GM23338 (cell line): Measurements from ENCODE around the gene COL26A1. TPM values are rescaled to one million over a fixed set of nuclear protein-coding genes. Genes with fewer than 3 reads are reported as not detected.

Experiments
- ATAC-seq: fragments of 200-7000 bp; cut with Tn5 transposase; 3 replicates; pipeline ENCODE4 v1.9.1; 2020
- DNase-seq: peaks from one replicate; pipeline ENCODE4 v3.0.0-alpha.2; 2015; ENCODE audit warnings: low spot score
- H2AFZ ChIP-seq: fragments of 200-600 bp; sonication (generic); 2 replicates; pipeline ENCODE4 v1.8.0; 2016; ENCODE audit warnings: antibody characterized with exemption, mild to moderate bottlenecking, moderate library complexity
- H3F3A ChIP-seq: fragments of 200-600 bp; sonication (generic); replicated peaks from 2 replicates; pipeline ENCODE4 v1.8.0; 2017; ENCODE audit warnings: antibody characterized with exemption, mixed run types, low read depth
- H3K27ac ChIP-seq: fragments of 200-600 bp; sonication (generic); 2 replicates; pipeline ENCODE4 v1.6.1; 2016; ENCODE audit warnings: low read depth
- H3K27me3 ChIP-seq: fragments of 200-600 bp; sonication (generic); 2 replicates; pipeline ENCODE4 v1.8.0; 2016; ENCODE audit warnings: mild to moderate bottlenecking, mixed run types, moderate library complexity; ENCODE audit not compliant: insufficient read depth
- H3K36me3 ChIP-seq: fragments of 200-600 bp; sonication (generic); 2 replicates; pipeline ENCODE4 v1.8.0; 2016; ENCODE audit warnings: mild to moderate bottlenecking; ENCODE audit not compliant: insufficient read depth
- H3K4me1 ChIP-seq: fragments of 200-600 bp; sonication (generic); 2 replicates; pipeline ENCODE4 v1.8.0; 2016; ENCODE audit warnings: mild to moderate bottlenecking, moderate library complexity; ENCODE audit not compliant: insufficient read depth
- H3K4me2 ChIP-seq: fragments of 200-600 bp; sonication (generic); 2 replicates; pipeline ENCODE4 v1.7.1; 2017; ENCODE audit warnings: mixed run types
- H3K4me3 ChIP-seq: fragments of 200-600 bp; sonication (generic); 2 replicates; pipeline ENCODE4 v1.6.1; 2016; ENCODE audit warnings: mixed run types
- H3K79me2 ChIP-seq: fragments of 200-600 bp; sonication (generic); replicated peaks from 2 replicates; pipeline ENCODE4 v1.8.0; 2017; ENCODE audit warnings: mild to moderate bottlenecking; ENCODE audit not compliant: insufficient read depth
- H3K9me2 ChIP-seq: fragments of 200-600 bp; sonication (generic); 2 replicates; pipeline ENCODE4 v1.8.0; 2017; ENCODE audit not compliant: insufficient read depth
- H4K20me1 ChIP-seq: fragments of 200-600 bp; sonication (generic); replicated peaks from 2 replicates; pipeline ENCODE4 v1.8.0; 2017; ENCODE audit warnings: mild to moderate bottlenecking; ENCODE audit not compliant: insufficient read depth
- H3K27ac Mint-ChIP-seq: 2 replicates; pipeline ENCODE4 v1.8.0; 2020; ENCODE audit warnings: inconsistent platforms, mild to moderate bottlenecking, moderate library complexity, mixed read lengths
- H3K27me3 Mint-ChIP-seq: 3 replicates; pipeline ENCODE4 v1.8.0; 2022; ENCODE audit warnings: low read depth, mild to moderate bottlenecking, moderate library complexity, mixed read lengths, inconsistent platforms; ENCODE audit not compliant: insufficient read depth, poor library complexity
- H3K36me3 Mint-ChIP-seq: 3 replicates; pipeline ENCODE4 v1.8.0; 2021; ENCODE audit warnings: low read depth, mild to moderate bottlenecking, inconsistent platforms, moderate library complexity, mixed read lengths
- H3K4me1 Mint-ChIP-seq: 3 replicates; pipeline ENCODE4 v1.8.0; 2020; ENCODE audit warnings: mild to moderate bottlenecking, inconsistent platforms, mixed read lengths
- H3K4me3 Mint-ChIP-seq: 3 replicates; pipeline ENCODE4 v1.8.0; 2021; ENCODE audit warnings: moderate library complexity, mild to moderate bottlenecking, inconsistent platforms, mixed read lengths
- H3K9me3 Mint-ChIP-seq: 3 replicates; pipeline ENCODE4 v1.8.0; 2020; ENCODE audit warnings: moderate library complexity, mild to moderate bottlenecking, inconsistent platforms, mixed read lengths
- CREB1 ChIP-seq: fragments of 250-450 bp; sonication (Bioruptor Pico); IDR thresholded peaks from 2 replicates; pipeline ENCODE4 v1.5.0; 2020; ENCODE audit warnings: low read depth, mild to moderate bottlenecking, moderate library complexity
- EZH2phosphoT487 ChIP-seq: fragments of 200-600 bp; sonication (generic); IDR thresholded peaks from one replicate; pipeline ENCODE4 v1.8.1; 2018; ENCODE audit warnings: antibody characterized with exemption; ENCODE audit not compliant: unreplicated experiment
- JUNB ChIP-seq: IDR thresholded peaks from one replicate; pipeline ENCODE4 v1.6.1; 2016; ENCODE audit warnings: antibody characterized with exemption; ENCODE audit not compliant: unreplicated experiment
- NANOG ChIP-seq: IDR thresholded peaks from 2 replicates; pipeline ENCODE4 v1.6.1; 2016; ENCODE audit warnings: antibody characterized with exemption, borderline replicate concordance
- STAT1 ChIP-seq: IDR thresholded peaks from one replicate; pipeline ENCODE4 v1.6.1; 2016; ENCODE audit warnings: antibody characterized with exemption; ENCODE audit not compliant: unreplicated experiment
- ZNF331 ChIP-seq: fragments of 250-450 bp; sonication (Bioruptor Pico); IDR thresholded peaks from 2 replicates; pipeline ENCODE4 v1.5.0; 2020; ENCODE audit warnings: low read depth, mild to moderate bottlenecking, moderate library complexity
- polyA plus RNA-seq: library from polyadenylated mRNA; unstranded; fragments of >200 nt; fragmentation: Nextera tagmentation; extraction: Ambion mirVana; gene quantifications from 2 replicates; pipeline ENCODE4 v1.2.1, GENCODE V29; 2016
- total RNA-seq: library from RNA; depleted of rRNA; stranded (reverse); fragments of >200 nt; shearing (Covaris generic); gene quantifications from 2 replicates; pipeline ENCODE4 v1.2.3, GENCODE V29; 2014
- TF ChIP-seq, protein P1 (sequence below): fragments of 250-450 bp; sonication (Bioruptor Pico); IDR thresholded peaks from 2 replicates; pipeline ENCODE4 v1.5.0; 2020; ENCODE audit warnings: mild to moderate bottlenecking, moderate library complexity
- TF ChIP-seq, protein P2 (sequence below), 2 experiments: fragments of 200-600 bp in 1 of 2; sonication (generic) in 1 of 2; conservative IDR thresholded peaks; 2 replicates each; pipeline versions ENCODE4 v1.5.1 to v1.6.1; 2016 to 2017; ENCODE audit warnings: antibody characterized with exemption in 2 of 2, low read depth in 2 of 2, mild to moderate bottlenecking in 2 of 2, moderate library complexity in 1 of 2
- TF ChIP-seq, protein P3 (sequence below): IDR thresholded peaks from 2 replicates; pipeline ENCODE4 v1.6.1; 2016; ENCODE audit warnings: antibody characterized with exemption

COL26A1 gene
- total and polyA plus RNA-seq, 2 experiments from 2014 or later, result 17.8 to 55.0 TPM

DNA sequence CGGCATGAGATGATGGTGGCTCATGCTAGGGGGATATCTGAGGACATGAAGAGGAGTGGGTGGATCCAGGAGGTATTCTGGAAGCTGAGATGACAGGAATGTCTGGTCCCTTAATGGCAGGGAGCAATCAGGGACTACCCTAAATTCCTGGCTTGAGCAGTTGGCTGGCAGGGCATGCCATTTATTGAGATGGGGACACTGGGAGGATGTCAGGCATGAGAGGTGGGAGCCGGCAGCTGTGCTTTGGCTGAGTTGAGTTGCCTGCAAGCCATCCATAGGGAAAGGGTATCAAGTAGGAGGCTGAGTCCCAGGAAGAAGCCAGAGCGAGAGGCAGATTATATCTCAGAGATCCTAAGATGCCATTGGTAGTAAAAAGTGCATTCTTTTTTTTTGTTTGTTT lies 69.6 kb downstream of the COL26A1 start:
- Histone ChIP-seq H3K36me3 (no peaks in the 10 kb centered on the region), H2AFZ (no peak overlapping the region), H3K9me2 (no peaks in the 10 kb centered on the region), H3K4me3 (no peak overlapping the region), H3K4me2 (no peak overlapping the region), H3K79me2 (peaks cover 5% of the 10 kb centered on the region; the same call in 1 of the 2 replicates), H3K4me1 (peaks cover 9% of the 10 kb centered on the region; the same call in 1 of the 2 replicates), H3F3A (no peaks in the 10 kb centered on the region), H3K27me3 (no peaks in the 10 kb centered on the region), H4K20me1 (no peaks in the 10 kb centered on the region; the same call in 1 of the 2 replicates), H3K27ac (no peak overlapping the region)
- ATAC-seq, result no peak
- peaks cover 24% of the 10 kb centered on the region for H3K4me1 Mint-ChIP-seq
- H3K4me3 Mint-ChIP-seq, result no peak overlapping the region; the same call in 2 of the 3 replicates
- TF ChIP-seq, protein P1, sequence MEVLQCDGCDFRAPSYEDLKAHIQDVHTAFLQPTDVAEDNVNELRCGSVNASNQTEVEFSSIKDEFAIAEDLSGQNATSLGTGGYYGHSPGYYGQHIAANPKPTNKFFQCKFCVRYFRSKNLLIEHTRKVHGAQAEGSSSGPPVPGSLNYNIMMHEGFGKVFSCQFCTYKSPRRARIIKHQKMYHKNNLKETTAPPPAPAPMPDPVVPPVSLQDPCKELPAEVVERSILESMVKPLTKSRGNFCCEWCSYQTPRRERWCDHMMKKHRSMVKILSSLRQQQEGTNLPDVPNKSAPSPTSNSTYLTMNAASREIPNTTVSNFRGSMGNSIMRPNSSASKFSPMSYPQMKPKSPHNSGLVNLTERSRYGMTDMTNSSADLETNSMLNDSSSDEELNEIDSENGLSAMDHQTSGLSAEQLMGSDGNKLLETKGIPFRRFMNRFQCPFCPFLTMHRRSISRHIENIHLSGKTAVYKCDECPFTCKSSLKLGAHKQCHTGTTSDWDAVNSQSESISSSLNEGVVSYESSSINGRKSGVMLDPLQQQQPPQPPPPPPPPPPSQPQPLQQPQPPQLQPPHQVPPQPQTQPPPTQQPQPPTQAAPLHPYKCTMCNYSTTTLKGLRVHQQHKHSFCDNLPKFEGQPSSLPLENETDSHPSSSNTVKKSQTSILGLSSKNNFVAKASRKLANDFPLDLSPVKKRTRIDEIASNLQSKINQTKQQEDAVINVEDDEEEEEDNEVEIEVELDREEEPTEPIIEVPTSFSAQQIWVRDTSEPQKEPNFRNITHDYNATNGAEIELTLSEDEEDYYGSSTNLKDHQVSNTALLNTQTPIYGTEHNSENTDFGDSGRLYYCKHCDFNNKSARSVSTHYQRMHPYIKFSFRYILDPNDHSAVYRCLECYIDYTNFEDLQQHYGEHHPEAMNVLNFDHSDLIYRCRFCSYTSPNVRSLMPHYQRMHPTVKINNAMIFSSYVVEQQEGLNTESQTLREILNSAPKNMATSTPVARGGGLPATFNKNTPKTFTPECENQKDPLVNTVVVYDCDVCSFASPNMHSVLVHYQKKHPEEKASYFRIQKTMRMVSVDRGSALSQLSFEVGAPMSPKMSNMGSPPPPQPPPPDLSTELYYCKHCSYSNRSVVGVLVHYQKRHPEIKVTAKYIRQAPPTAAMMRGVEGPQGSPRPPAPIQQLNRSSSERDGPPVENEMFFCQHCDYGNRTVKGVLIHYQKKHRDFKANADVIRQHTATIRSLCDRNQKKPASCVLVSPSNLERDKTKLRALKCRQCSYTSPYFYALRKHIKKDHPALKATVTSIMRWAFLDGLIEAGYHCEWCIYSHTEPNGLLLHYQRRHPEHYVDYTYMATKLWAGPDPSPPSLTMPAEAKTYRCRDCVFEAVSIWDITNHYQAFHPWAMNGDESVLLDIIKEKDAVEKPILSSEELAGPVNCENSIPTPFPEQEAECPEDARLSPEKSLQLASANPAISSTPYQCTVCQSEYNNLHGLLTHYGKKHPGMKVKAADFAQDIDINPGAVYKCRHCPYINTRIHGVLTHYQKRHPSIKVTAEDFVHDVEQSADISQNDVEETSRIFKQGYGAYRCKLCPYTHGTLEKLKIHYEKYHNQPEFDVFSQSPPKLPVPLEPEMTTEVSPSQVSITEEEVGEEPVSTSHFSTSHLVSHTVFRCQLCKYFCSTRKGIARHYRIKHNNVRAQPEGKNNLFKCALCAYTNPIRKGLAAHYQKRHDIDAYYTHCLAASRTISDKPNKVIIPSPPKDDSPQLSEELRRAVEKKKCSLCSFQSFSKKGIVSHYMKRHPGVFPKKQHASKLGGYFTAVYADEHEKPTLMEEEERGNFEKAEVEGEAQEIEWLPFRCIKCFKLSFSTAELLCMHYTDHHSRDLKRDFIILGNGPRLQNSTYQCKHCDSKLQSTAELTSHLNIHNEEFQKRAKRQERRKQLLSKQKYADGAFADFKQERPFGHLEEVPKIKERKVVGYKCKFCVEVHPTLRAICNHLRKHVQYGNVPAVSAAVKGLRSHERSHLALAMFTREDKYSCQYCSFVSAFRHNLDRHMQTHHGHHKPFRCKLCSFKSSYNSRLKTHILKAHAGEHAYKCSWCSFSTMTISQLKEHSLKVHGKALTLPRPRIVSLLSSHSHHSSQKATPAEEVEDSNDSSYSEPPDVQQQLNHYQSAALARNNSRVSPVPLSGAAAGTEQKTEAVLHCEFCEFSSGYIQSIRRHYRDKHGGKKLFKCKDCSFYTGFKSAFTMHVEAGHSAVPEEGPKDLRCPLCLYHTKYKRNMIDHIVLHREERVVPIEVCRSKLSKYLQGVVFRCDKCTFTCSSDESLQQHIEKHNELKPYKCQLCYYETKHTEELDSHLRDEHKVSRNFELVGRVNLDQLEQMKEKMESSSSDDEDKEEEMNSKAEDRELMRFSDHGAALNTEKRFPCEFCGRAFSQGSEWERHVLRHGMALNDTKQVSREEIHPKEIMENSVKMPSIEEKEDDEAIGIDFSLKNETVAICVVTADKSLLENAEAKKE (CRISPR knock-in tag), result no peak
- TF ChIP-seq JUNB (no peak), EZH2phosphoT487 (no peak), NANOG (no peak), STAT1 (no peak), CREB1 (CRISPR knock-in tag) (no peak), ZNF331 (CRISPR knock-in tag) (no peak)
- TF ChIP-seq, protein P2, sequence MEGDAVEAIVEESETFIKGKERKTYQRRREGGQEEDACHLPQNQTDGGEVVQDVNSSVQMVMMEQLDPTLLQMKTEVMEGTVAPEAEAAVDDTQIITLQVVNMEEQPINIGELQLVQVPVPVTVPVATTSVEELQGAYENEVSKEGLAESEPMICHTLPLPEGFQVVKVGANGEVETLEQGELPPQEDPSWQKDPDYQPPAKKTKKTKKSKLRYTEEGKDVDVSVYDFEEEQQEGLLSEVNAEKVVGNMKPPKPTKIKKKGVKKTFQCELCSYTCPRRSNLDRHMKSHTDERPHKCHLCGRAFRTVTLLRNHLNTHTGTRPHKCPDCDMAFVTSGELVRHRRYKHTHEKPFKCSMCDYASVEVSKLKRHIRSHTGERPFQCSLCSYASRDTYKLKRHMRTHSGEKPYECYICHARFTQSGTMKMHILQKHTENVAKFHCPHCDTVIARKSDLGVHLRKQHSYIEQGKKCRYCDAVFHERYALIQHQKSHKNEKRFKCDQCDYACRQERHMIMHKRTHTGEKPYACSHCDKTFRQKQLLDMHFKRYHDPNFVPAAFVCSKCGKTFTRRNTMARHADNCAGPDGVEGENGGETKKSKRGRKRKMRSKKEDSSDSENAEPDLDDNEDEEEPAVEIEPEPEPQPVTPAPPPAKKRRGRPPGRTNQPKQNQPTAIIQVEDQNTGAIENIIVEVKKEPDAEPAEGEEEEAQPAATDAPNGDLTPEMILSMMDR (conservative IDR thresholded peaks at IDR 0.05; ENCODE audit: low read depth in 2 of 2), result no peak
- TF ChIP-seq, protein P3, sequence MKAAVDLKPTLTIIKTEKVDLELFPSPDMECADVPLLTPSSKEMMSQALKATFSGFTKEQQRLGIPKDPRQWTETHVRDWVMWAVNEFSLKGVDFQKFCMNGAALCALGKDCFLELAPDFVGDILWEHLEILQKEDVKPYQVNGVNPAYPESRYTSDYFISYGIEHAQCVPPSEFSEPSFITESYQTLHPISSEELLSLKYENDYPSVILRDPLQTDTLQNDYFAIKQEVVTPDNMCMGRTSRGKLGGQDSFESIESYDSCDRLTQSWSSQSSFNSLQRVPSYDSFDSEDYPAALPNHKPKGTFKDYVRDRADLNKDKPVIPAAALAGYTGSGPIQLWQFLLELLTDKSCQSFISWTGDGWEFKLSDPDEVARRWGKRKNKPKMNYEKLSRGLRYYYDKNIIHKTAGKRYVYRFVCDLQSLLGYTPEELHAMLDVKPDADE, result no peak
- no peaks in the 10 kb centered on the region for H3K36me3 Mint-ChIP-seq
- H3K9me3 Mint-ChIP-seq, result no peaks in the 10 kb centered on the region
- DNase-seq, result no peak
- H3K27me3 Mint-ChIP-seq, result peaks cover 6% of the 10 kb centered on the region
- no peak overlapping the region for H3K27ac Mint-ChIP-seq
